CD4-positive, alpha-beta T cell (primary cell): Measurements from ENCODE around the gene RIC8B. TPM values are rescaled to one million over a fixed set of nuclear protein-coding genes. Genes with fewer than 3 reads are reported as not detected.

Experiments
- ATAC-seq: fragments of 200-7000 bp; cut with Tn5 transposase; one replicate; pipeline ENCODE4 v1.10.0; 2022; ENCODE audit warnings: mild to moderate bottlenecking; ENCODE audit not compliant: poor library complexity
- CTCF ChIA-PET: fragments of 350-600 bp; sonication (Branson Sonifier 250); formaldehyde crosslinking; loops from one replicate; lab custom pipeline; 2021; ENCODE audit warnings: antibody characterized with exemption, inconsistent platforms; lab: Charles Lee
- POLR2A ChIA-PET: fragments of 350-600 bp; sonication (Branson Sonifier 250); formaldehyde crosslinking; loops from one replicate; lab custom pipeline; 2021; ENCODE audit warnings: antibody characterized with exemption, inconsistent platforms; lab: Charles Lee
- DNase-seq, 14 experiments: peaks; one replicate each; pipeline ENCODE4 v3.0.0-alpha.2; 2013 to 2020; ENCODE audit warnings: mixed read lengths in 2 of 14
- H3K27ac ChIP-seq, 2 donors: one replicate each; pipeline versions ENCODE4 v1.5.1 to v1.7.0; 2013; ENCODE audit warnings: low read length in 2 of 2, low read depth in 1 of 2, mild to moderate bottlenecking in 1 of 2
- H3K27me3 ChIP-seq, 2 experiments: 1 replicate in 1 of 2; 2 replicates in 1 of 2; pipeline versions ENCODE4 v1.6.1 to v1.7.0; 2013; ENCODE audit warnings: low read length in 2 of 2, control low read depth in 1 of 2, mild to moderate bottlenecking in 1 of 2, moderate library complexity in 1 of 2; ENCODE audit not compliant: insufficient read depth in 2 of 2, control insufficient read depth in 1 of 2
- H3K36me3 ChIP-seq: one replicate; pipeline ENCODE4 v1.6.1; 2013; ENCODE audit warnings: low read length, control low read depth; ENCODE audit not compliant: insufficient read depth
- H3K4me1 ChIP-seq: one replicate; pipeline ENCODE4 v1.6.1; 2013; ENCODE audit warnings: low read length, control low read depth; ENCODE audit not compliant: insufficient read depth
- H3K4me3 ChIP-seq: one replicate; pipeline ENCODE4 v1.5.1; 2013; ENCODE audit warnings: mild to moderate bottlenecking, low read length, moderate library complexity
- H3K9me3 ChIP-seq, 2 experiments: 1 replicate in 1 of 2; 2 replicates in 1 of 2; pipeline versions ENCODE4 v1.6.1 to v1.7.0; 2013; ENCODE audit warnings: low read length in 2 of 2, mild to moderate bottlenecking in 2 of 2, control low read depth in 1 of 2, moderate library complexity in 1 of 2; ENCODE audit not compliant: control insufficient read depth in 1 of 2, insufficient read depth in 1 of 2
- H3K27ac Mint-ChIP-seq: one replicate; pipeline ENCODE4 v1.8.0; 2020; ENCODE audit warnings: mixed read lengths
- H3K27me3 Mint-ChIP-seq: one replicate; pipeline ENCODE4 v1.8.0; 2021; ENCODE audit warnings: mixed read lengths
- H3K36me3 Mint-ChIP-seq: one replicate; pipeline ENCODE4 v1.8.0; 2021; ENCODE audit warnings: low read depth, mixed read lengths
- H3K4me1 Mint-ChIP-seq: one replicate; pipeline ENCODE4 v1.8.0; 2021; ENCODE audit warnings: low read depth, mixed read lengths
- H3K4me3 Mint-ChIP-seq: one replicate; pipeline ENCODE4 v1.8.0; 2020; ENCODE audit warnings: mild to moderate bottlenecking, mixed read lengths
- H3K9me3 Mint-ChIP-seq: one replicate; pipeline ENCODE4 v1.8.0; 2020; ENCODE audit warnings: mixed read lengths
- intact Hi-C, 2 experiments: fragments of 100-400 bp; cut with DNase I in 1 of 2; cut with micrococcal nuclease in 1 of 2; formaldehyde crosslinking; loops; one replicate each; pipeline versions ENCODE4 v1.15.1 to v1.9.0; 2023 to 2025; cut with DNase I, micrococcal nuclease
- total RNA-seq, 174 experiments: library from RNA in 2 of 174; stranded (reverse) in 2 of 174; gene quantifications; one replicate each; pipeline ENCODE4 v1.2.3 and lab custom pipeline; 2021 to 2026
- TF ChIP-seq, protein P1 (sequence below): fragments of 200-600 bp; IDR thresholded peaks from one replicate; pipeline ENCODE4 v1.8.0; 2022; ENCODE audit warnings: antibody characterized with exemption, mild to moderate bottlenecking

RIC8B gene
- total RNA-seq, 2 experiments from 2014 or later, result 5.5 to 9.0 TPM

DNA sequence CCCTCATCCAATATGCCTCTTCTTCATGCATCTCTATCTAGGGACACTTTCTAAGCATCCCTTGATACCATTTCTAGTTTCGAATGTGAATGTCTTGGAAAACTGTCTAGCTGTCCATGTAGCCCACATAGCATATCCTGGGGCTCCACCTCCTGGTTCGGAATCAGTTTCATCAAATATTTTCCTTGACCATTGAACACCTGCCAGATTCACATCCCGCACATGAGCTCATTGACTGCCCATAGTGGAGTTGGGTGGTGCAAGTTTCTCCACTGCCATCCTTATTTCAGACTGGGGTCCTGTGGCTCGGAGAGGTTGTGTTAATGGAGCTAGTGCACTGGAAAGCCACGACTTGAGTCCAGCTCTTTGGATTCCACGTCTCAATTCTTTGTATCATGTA lies 122.6 kb downstream of the RIC8B start:
- CTCF ChIA-PET, result no interaction called here
- Mint-ChIP-seq H3K36me3 (no peaks in the 10 kb centered on the region), H3K9me3 (peaks cover 2% of the 10 kb centered on the region), H3K4me3 (no peak overlapping the region), H3K4me1 (peaks cover 8% of the 10 kb centered on the region), H3K27me3 (peaks cover 10% of the 10 kb centered on the region), H3K27ac (no peak overlapping the region)
- Histone ChIP-seq H3K27ac (no peak overlapping the region), H3K27me3 (no peaks in the 10 kb centered on the region), H3K36me3 (no peaks in the 10 kb centered on the region), H3K4me1 (no peaks in the 10 kb centered on the region), H3K9me3 (no peaks in the 10 kb centered on the region), H3K4me3 (no peak overlapping the region)
- ATAC-seq (no peak), DNase-seq (no peak)
- POLR2A ChIA-PET, result no interaction called here
- TF ChIP-seq, protein P1, sequence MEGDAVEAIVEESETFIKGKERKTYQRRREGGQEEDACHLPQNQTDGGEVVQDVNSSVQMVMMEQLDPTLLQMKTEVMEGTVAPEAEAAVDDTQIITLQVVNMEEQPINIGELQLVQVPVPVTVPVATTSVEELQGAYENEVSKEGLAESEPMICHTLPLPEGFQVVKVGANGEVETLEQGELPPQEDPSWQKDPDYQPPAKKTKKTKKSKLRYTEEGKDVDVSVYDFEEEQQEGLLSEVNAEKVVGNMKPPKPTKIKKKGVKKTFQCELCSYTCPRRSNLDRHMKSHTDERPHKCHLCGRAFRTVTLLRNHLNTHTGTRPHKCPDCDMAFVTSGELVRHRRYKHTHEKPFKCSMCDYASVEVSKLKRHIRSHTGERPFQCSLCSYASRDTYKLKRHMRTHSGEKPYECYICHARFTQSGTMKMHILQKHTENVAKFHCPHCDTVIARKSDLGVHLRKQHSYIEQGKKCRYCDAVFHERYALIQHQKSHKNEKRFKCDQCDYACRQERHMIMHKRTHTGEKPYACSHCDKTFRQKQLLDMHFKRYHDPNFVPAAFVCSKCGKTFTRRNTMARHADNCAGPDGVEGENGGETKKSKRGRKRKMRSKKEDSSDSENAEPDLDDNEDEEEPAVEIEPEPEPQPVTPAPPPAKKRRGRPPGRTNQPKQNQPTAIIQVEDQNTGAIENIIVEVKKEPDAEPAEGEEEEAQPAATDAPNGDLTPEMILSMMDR, result no peak
- intact Hi-C loops, result no loop called here

DNA sequence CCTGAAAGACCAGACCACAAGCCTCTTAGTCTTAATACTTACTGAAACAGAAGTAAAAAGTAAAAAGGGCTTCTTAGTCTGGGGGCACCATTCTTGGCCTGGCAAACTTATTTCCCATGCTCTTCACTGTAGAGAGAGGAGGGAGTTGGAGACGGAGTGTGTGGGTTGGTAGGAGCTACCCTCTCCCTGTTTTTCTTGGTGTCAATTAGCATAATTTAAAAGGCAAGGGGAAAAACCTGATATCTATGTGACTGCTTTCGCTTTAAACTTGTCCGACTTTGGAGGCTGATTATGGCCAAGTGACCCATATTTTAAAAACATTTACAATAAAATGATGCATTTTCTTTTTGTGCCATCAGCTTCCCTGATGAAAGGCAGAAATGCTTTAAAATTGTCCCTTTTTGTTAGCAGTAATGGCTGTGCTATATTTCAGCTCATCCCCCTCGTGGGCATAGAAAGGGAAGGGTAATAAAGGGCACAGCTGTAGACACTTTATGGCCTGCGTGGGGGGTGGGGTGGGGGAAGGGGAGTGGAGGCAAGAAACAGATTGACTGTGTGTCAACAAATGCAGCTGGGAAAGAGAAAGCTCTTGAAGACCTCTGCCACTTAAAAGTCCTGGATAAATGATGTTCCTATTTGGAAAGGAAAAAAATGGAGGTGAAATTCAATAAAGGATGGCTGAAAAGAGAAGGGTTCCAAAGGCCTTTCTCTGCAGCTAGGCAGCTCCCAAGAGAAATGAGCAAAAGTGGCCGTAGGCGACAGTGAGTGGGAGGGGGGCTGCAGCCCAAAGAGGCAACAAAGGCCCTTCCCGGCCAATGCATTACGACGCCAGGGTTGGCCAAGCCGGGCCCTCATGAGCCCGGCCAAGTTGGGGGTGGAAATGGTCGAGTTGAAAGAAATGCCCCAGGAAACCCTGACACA lies 123.8 kb downstream of the RIC8B start:
- DNase-seq (no peak), ATAC-seq (no peak)
- H3K36me3 Mint-ChIP-seq, result no peaks in the 10 kb centered on the region
- Histone ChIP-seq H3K4me3 (no peak overlapping the region), H3K9me3 (no peaks in the 10 kb centered on the region), H3K27ac (no peak overlapping the region), H3K4me1 (peaks cover 4% of the 10 kb centered on the region), H3K36me3 (no peaks in the 10 kb centered on the region), H3K27me3 (peaks cover under 1 to 8% of the 10 kb centered on the region in 2 experiments)
- intact Hi-C loops, result no loop called here
- no peak overlapping the region for H3K27ac Mint-ChIP-seq
- H3K9me3 Mint-ChIP-seq, result peaks cover 2% of the 10 kb centered on the region
- H3K4me3 Mint-ChIP-seq, result no peak overlapping the region
- peaks cover 19% of the 10 kb centered on the region for H3K27me3 Mint-ChIP-seq
- H3K4me1 Mint-ChIP-seq, result peaks cover 8% of the 10 kb centered on the region
- ChIA-PET POLR2A (no interaction called here), CTCF (interaction anchor here (0.6 kb wide), 1 partner anchor 21 kb away, joined by 3 read pairs; no protein-coding TSS in a partner anchor)
- TF ChIP-seq, protein P1, result no peak

DNA sequence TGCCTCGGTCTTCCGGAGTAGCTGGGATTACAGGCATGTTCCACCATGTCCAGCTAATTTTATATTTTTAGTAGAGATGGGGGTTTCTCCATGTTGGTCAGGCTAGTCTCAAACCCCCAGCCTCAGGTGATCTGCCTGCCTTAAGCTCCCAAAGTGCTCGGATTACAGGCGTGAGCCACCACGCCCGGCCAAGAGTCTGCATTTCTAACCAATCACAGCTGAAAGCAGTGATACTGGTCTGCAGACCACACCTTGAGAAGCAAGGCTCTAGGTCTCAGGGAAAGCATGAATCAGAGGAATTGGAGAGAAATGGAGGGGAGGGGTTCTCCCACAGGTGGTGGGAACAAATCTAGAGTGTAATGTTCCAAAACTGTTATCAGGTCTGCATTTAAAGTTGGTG lies 126.1 kb downstream of the RIC8B start:
- TF ChIP-seq, protein P1, result no peak
- ChIA-PET POLR2A (no interaction called here), CTCF (no interaction called here)
- H3K27me3 Mint-ChIP-seq, result peaks cover 22% of the 10 kb centered on the region
- no peak overlapping the region for H3K4me3 Mint-ChIP-seq
- H3K4me1 ChIP-seq, result peaks cover 10% of the 10 kb centered on the region
- no peaks in the 10 kb centered on the region for H3K9me3 ChIP-seq
- H3K4me3 ChIP-seq, result no peak overlapping the region
- DNase-seq, result no peak
- no peaks in the 10 kb centered on the region for H3K36me3 ChIP-seq
- ATAC-seq, result no peak
- intact Hi-C loops, result no loop called here
- peaks cover 8% of the 10 kb centered on the region for H3K4me1 Mint-ChIP-seq
- H3K27ac Mint-ChIP-seq, result no peak overlapping the region
- peaks cover 4 to 11% of the 10 kb centered on the region in 2 experiments for H3K27me3 ChIP-seq
- no peaks in the 10 kb centered on the region for H3K36me3 Mint-ChIP-seq
- H3K9me3 Mint-ChIP-seq, result peaks cover 2% of the 10 kb centered on the region
- no peak overlapping the region for H3K27ac ChIP-seq
